Testis (tissue), 3 donors: Measurements from ENCODE around the gene SLC28A1. TPM values are rescaled to one million over a fixed set of nuclear protein-coding genes. Genes with fewer than 3 reads are reported as not detected.

Experiments
- DNase-seq: peaks from one replicate; pipeline ENCODE4 v3.0.0-alpha.2; 2019
- H3K27ac ChIP-seq, 2 donors: fragments of 200-600 bp; sonication (generic); one replicate each; pipeline ENCODE4 v1.5.1; 2019
- H3K27me3 ChIP-seq: fragments of 200-600 bp; sonication (generic); one replicate; pipeline ENCODE4 v1.5.1; 2019
- H3K36me3 ChIP-seq: fragments of 200-600 bp; sonication (generic); one replicate; pipeline ENCODE4 v1.5.1; 2017; ENCODE audit warnings: low read depth; ENCODE audit errors: missing control alignments
- H3K4me1 ChIP-seq: fragments of 200-600 bp; sonication (generic); one replicate; pipeline ENCODE4 v1.5.1; 2019
- H3K4me3 ChIP-seq, 2 donors: fragments of 200-600 bp; sonication (generic); one replicate each; pipeline ENCODE4 v1.5.1; 2017 to 2019
- H3K9me3 ChIP-seq: fragments of 200-600 bp; sonication (generic); one replicate; pipeline ENCODE4 v1.5.1; 2017
- CTCF ChIP-seq, 3 experiments: fragments of 450-650 bp in 2 of 3; fragments of 200-600 bp in 1 of 3; sonication (generic) in 1 of 3; IDR thresholded peaks; one replicate each; pipeline ENCODE4 v1.5.1; 2016 to 2019; ENCODE audit warnings: antibody characterized with exemption in 3 of 3, mild to moderate bottlenecking in 2 of 3, moderate library complexity in 1 of 3
- POLR2A ChIP-seq: fragments of 450-650 bp; IDR thresholded peaks from one replicate; pipeline ENCODE4 v1.6.1; 2017; ENCODE audit warnings: antibody characterized with exemption, mild to moderate bottlenecking, moderate library complexity
- WGBS, 2 donors: methylation state at CpG; one replicate each; pipeline ENCODE4 v1.1.5; 2018; 5-methylcytosine and 5-hydroxymethylcytosine counted together
- intact Hi-C: fragments of 100-400 bp; cut with DNase I; formaldehyde crosslinking; loops from one replicate; pipeline ENCODE4 v1.15.1; 2023; ENCODE audit warnings: low total_unique reads
- polyA plus RNA-seq: library from polyadenylated mRNA; stranded (reverse); fragments of 350-450 nt; fragmentation: Illumina TruSeq; extraction: RNeasy Lipid Tissue Mini Kit (QIAGEN cat#74804); gene quantifications from one replicate; pipeline ENCODE4 v1.2.3, GENCODE V29; 2014; ENCODE audit warnings: low read depth, low replicate concordance; ENCODE audit not compliant: insufficient read depth
- total RNA-seq, 2 donors: library from RNA; depleted of rRNA; stranded (reverse); fragments of >200 nt; gene quantifications; one replicate each; pipeline ENCODE4 v1.2.3, GENCODE V29; 2016

SLC28A1 gene
- total and polyA plus RNA-seq, 3 donors from 2014 or later = 0.26 to 0.31 (median 0.31) TPM

GRCh38 chr15:84901540-84901939 lies 17.1 kb downstream of the SLC28A1 start:
- no peak for DNase-seq
- no peak overlapping the region for H3K4me3 ChIP-seq
- TF ChIP-seq CTCF (IDR thresholded peaks at IDR 0.05) (no peak), POLR2A (no peak)
- no peaks in the 10 kb centered on the region for H3K36me3 ChIP-seq
- no peaks in the 10 kb centered on the region for H3K9me3 ChIP-seq
- 96% methylated on average over 2 of the region's 2 CpGs for WGBS, 2 donors
- no peaks in the 10 kb centered on the region for H3K27me3 ChIP-seq
- intact Hi-C loops = no loop called here
- H3K4me1 ChIP-seq = no peaks in the 10 kb centered on the region
- no peak overlapping the region for H3K27ac ChIP-seq

GRCh38 chr15:84903751-84904150 lies 19.3 kb downstream of the SLC28A1 start:
- Histone ChIP-seq H3K36me3 (no peaks in the 10 kb centered on the region), H3K4me3 (no peak overlapping the region), H3K4me1 (peaks cover 4% of the 10 kb centered on the region), H3K27ac (no peak overlapping the region), H3K27me3 (no peaks in the 10 kb centered on the region), H3K9me3 (no peaks in the 10 kb centered on the region)
- intact Hi-C loops = no loop called here
- 93 to 100% methylated on average over 2 of the region's 2 CpGs for WGBS, 2 donors
- DNase-seq = no peak
- no peak for TF ChIP-seq POLR2A
- no peak for TF ChIP-seq CTCF (IDR thresholded peaks at IDR 0.05)

GRCh38 chr15:84904419-84904818 lies 20.0 kb downstream of the SLC28A1 start:
- Histone ChIP-seq H3K9me3 (no peaks in the 10 kb centered on the region), H3K36me3 (no peaks in the 10 kb centered on the region), H3K4me1 (peaks cover 7% of the 10 kb centered on the region), H3K27me3 (no peaks in the 10 kb centered on the region), H3K27ac (no peak overlapping the region), H3K4me3 (no peak overlapping the region)
- intact Hi-C loops = no loop called here
- WGBS, 2 donors = 54 to 62% methylated on average over 2 of the region's 2 CpGs
- no peak for DNase-seq
- TF ChIP-seq CTCF (IDR thresholded peaks at IDR 0.05) (no peak), POLR2A (no peak)

GRCh38 chr15:84905016-84905916 lies 20.8 kb downstream of the SLC28A1 start:
- intact Hi-C loops = no loop called here
- Histone ChIP-seq H3K27me3 (no peaks in the 10 kb centered on the region), H3K9me3 (no peaks in the 10 kb centered on the region), H3K4me3 (no peak overlapping the region), H3K4me1 (peaks cover 7% of the 10 kb centered on the region), H3K36me3 (no peaks in the 10 kb centered on the region), H3K27ac (no peak overlapping the region)
- WGBS, 2 donors = 93 to 97% methylated on average over 11 to 15 of the region's 15 CpGs
- no peak for DNase-seq
- TF ChIP-seq POLR2A = no peak
- TF ChIP-seq CTCF (IDR thresholded peaks at IDR 0.05) = no peak

GRCh38 chr15:84907731-84908130 lies 23.3 kb downstream of the SLC28A1 start:
- intact Hi-C loops = no loop called here
- Histone ChIP-seq H3K27me3 (no peaks in the 10 kb centered on the region), H3K9me3 (no peaks in the 10 kb centered on the region), H3K27ac (no peak overlapping the region), H3K36me3 (no peaks in the 10 kb centered on the region), H3K4me1 (peaks cover 27% of the 10 kb centered on the region), H3K4me3 (no peak overlapping the region)
- no peak for DNase-seq
- WGBS, 2 donors = 82 to 86% methylated on average over 4 of the region's 4 CpGs
- TF ChIP-seq POLR2A (no peak), CTCF (IDR thresholded peaks at IDR 0.05) (no peak)
